ENCODE results near the gene CLEC18C. TPM values are rescaled to one million over a fixed set of nuclear protein-coding genes. Genes with fewer than 3 reads are reported as not detected.
"Not testable (repeated sequence)": the region's sequence is repeated elsewhere in the genome, so short reads cannot be mapped to it uniquely, and the experiment has no call there.

CLEC18C gene
- polyA plus RNA-seq, 1 of the 3 experiments (the other 2 are of a cell fraction): 0.08 TPM

DNA sequence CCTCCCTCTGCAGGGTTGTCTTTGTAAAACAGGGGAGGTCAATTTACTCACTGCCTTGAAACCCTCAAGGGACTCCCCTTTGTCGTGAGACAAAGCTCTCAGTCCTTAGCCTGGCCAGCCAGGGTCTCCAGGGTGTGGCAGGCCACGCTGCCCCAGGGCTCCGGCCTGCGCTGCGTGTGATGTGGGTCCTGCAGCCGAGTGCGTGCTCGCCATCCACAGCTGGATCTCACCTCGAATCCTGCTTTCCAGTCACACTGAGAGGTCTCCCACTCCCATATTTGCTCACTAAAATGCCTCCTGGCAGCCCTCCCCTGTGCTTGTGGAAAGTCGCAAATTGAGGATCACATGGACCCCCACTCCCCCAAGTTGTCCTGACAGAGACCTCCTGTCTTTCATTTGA lies 10.0 kb upstream of the CLEC18C start:
- no peak overlapping the region for H3K4me2 ChIP-seq
- H3F3A ChIP-seq (replicated peaks; ENCODE audit: insufficient read depth): peaks cover 8% of the 10 kb centered on the region
- no peak overlapping the region for H2AFZ ChIP-seq (ENCODE audit: low read depth)
- H3K9ac ChIP-seq: no peak overlapping the region
- no peak overlapping the region for H3K4me3 ChIP-seq (ENCODE audit: low read depth in 2 of 2, low read length in 1 of 2)
- H3K4me1 ChIP-seq (ENCODE audit: control insufficient read depth in 1 of 2, insufficient read depth in 2 of 2, low read depth in 1 of 2, low read length in 1 of 2): peaks cover 3 to 4% of the 10 kb centered on the region in 2 experiments; a peak in 1 of 4 replicates
- H3K9me3 ChIP-seq: no peaks in the 10 kb centered on the region
- peaks cover 0 to 31% of the 10 kb centered on the region in 2 experiments for H3K36me3 ChIP-seq (replicated peaks in 1 of 2; ENCODE audit: control insufficient read depth in 1 of 2, insufficient read depth in 2 of 2, low read length in 1 of 2)
- ChIA-PET CTCF (no interaction called here), POLR2A (no interaction called here)
- H3K9me2 ChIP-seq: no peaks in the 10 kb centered on the region
- TF ChIP-seq, protein P1, sequence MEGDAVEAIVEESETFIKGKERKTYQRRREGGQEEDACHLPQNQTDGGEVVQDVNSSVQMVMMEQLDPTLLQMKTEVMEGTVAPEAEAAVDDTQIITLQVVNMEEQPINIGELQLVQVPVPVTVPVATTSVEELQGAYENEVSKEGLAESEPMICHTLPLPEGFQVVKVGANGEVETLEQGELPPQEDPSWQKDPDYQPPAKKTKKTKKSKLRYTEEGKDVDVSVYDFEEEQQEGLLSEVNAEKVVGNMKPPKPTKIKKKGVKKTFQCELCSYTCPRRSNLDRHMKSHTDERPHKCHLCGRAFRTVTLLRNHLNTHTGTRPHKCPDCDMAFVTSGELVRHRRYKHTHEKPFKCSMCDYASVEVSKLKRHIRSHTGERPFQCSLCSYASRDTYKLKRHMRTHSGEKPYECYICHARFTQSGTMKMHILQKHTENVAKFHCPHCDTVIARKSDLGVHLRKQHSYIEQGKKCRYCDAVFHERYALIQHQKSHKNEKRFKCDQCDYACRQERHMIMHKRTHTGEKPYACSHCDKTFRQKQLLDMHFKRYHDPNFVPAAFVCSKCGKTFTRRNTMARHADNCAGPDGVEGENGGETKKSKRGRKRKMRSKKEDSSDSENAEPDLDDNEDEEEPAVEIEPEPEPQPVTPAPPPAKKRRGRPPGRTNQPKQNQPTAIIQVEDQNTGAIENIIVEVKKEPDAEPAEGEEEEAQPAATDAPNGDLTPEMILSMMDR (IDR thresholded peaks at IDR 0.05): no peak
- TF ChIP-seq RFX5 (IDR thresholded peaks at IDR 0.05; ENCODE audit: low read length) (no peak), GABPA (IDR thresholded peaks at IDR 0.05; ENCODE audit: low read depth) (no peak), EP300 (IDR thresholded peaks at IDR 0.05; ENCODE audit: borderline replicate concordance in 1 of 2, low read depth in 1 of 2, low read length in 1 of 2) (no peak)
- no peaks in the 10 kb centered on the region for H4K20me1 ChIP-seq (ENCODE audit: insufficient read depth)
- no peaks in the 10 kb centered on the region for H3K79me2 ChIP-seq (ENCODE audit: insufficient read depth)
- no peak overlapping the region for H3K27ac ChIP-seq (ENCODE audit: low read depth in 2 of 2, low read length in 1 of 2)
- WGBS (ENCODE audit: low lambda C conversion rate): 89% methylated on average over 10 of the region's 10 CpGs
- no peaks in the 10 kb centered on the region for H3K27me3 ChIP-seq (ENCODE audit: insufficient read depth)
- DNase-seq: no peak

DNA sequence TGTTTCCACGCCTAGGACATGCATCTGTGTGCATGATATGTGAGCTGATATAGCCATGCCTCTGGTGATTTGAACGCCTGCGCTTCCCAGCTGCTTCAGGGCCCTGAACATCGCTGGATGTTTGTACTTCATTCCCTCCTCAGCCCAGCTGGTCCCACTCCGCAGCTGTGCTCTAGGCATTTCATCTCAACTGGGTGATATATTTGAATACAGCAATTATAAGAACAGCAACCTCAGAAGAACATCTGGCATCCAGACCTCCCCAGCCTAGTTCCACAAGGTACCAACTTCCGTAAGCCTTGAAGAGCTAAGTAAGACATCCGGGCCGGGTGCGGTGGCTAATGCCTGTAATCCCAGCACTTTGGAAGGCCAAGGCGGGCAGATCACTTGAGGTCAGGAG lies 6.9 kb upstream of the CLEC18C start:
- H2AFZ ChIP-seq (ENCODE audit: low read depth); H3K79me2 ChIP-seq (ENCODE audit: insufficient read depth); H3K27me3 ChIP-seq (ENCODE audit: insufficient read depth); H3K4me2 ChIP-seq; H3K36me3 ChIP-seq (replicated peaks in 1 of 2; ENCODE audit: control insufficient read depth in 1 of 2, insufficient read depth in 2 of 2, low read length in 1 of 2); H3F3A ChIP-seq (replicated peaks; ENCODE audit: insufficient read depth); H3K9me2 ChIP-seq; H3K9ac ChIP-seq; H3K27ac ChIP-seq (ENCODE audit: low read depth in 2 of 2, low read length in 1 of 2); H3K4me1 ChIP-seq (ENCODE audit: control insufficient read depth in 1 of 2, insufficient read depth in 2 of 2, low read depth in 1 of 2, low read length in 1 of 2); H4K20me1 ChIP-seq (ENCODE audit: insufficient read depth); POLR2A ChIA-PET; H3K9me3 ChIP-seq; CTCF ChIA-PET; DNase-seq; H3K4me3 ChIP-seq (ENCODE audit: low read depth in 2 of 2, low read length in 1 of 2): not testable (repeated sequence)
- no CpG with 5 or more reads among the region's 10 CpGs for WGBS (ENCODE audit: low lambda C conversion rate)

DNA sequence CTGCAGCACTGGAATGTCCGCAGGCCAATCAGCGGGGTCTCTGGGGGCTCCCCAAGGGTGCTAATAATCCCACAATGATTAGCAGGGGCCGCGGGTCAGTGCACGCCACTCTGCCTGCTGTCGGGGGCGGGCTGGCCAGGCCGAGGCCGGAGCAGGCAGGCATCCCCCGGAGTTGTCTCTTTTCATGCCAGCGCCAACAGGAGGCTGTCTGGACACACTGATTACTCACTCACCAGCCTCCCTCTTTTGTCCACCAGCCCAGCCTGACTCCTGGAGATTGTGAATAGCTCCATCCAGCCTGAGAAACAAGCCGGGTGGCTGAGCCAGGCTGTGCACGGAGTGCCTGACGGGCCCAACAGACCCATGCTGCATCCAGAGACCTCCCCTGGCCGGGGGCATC lies 329 bp downstream of the CLEC18C start:
- H3K4me1 ChIP-seq (ENCODE audit: control insufficient read depth in 1 of 2, insufficient read depth in 2 of 2, low read depth in 1 of 2, low read length in 1 of 2); H3K9me2 ChIP-seq; H3K9me3 ChIP-seq; H3K79me2 ChIP-seq (ENCODE audit: insufficient read depth); H3K4me3 ChIP-seq (ENCODE audit: low read depth in 2 of 2, low read length in 1 of 2); H3K4me2 ChIP-seq; H3F3A ChIP-seq (replicated peaks; ENCODE audit: insufficient read depth); H4K20me1 ChIP-seq (ENCODE audit: insufficient read depth); H3K27ac ChIP-seq (ENCODE audit: low read depth in 2 of 2, low read length in 1 of 2); H3K9ac ChIP-seq; DNase-seq; H3K36me3 ChIP-seq (replicated peaks in 1 of 2; ENCODE audit: control insufficient read depth in 1 of 2, insufficient read depth in 2 of 2, low read length in 1 of 2); CTCF ChIA-PET; H2AFZ ChIP-seq (ENCODE audit: low read depth); H3K27me3 ChIP-seq (ENCODE audit: insufficient read depth); POLR2A ChIA-PET: not testable (repeated sequence)
- no CpG with 5 or more reads among the region's 15 CpGs for WGBS (ENCODE audit: low lambda C conversion rate)

DNA sequence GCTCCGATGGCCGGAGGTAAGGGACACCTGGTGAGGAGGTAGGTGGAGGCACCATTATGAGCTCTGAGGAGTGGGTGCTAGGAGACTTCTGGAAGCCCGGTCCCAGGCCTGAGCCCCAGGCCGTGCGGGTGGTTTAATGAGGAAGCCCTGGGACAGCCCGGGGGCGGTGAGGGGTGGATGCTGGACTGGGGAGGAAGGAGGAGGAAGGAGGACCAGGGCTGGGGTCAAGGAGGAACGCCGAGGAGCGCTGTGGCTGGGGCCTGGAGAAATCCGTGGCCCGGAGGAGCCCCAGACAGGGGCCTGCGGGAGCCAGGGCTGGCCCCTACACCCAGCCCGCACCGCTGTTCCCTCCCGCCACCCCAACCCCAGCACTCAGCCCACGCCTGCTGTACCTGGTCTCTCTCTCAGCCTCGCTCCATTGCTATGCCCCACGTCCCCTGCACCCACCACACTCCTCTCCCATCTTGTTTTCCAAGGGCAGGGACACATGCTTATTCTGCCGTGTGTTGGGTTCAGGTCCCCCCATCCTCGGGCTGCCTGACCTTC lies 873 bp downstream of the CLEC18C start:
- H3K4me2 ChIP-seq; H3K4me1 ChIP-seq (ENCODE audit: control insufficient read depth in 1 of 2, insufficient read depth in 2 of 2, low read depth in 1 of 2, low read length in 1 of 2); H3K9me3 ChIP-seq; H3K27ac ChIP-seq (ENCODE audit: low read depth in 2 of 2, low read length in 1 of 2); H4K20me1 ChIP-seq (ENCODE audit: insufficient read depth); H3K4me3 ChIP-seq (ENCODE audit: low read depth in 2 of 2, low read length in 1 of 2); CTCF ChIA-PET; H3K9ac ChIP-seq; H3K9me2 ChIP-seq; H2AFZ ChIP-seq (ENCODE audit: low read depth); DNase-seq; POLR2A ChIA-PET; H3K79me2 ChIP-seq (ENCODE audit: insufficient read depth); H3F3A ChIP-seq (replicated peaks; ENCODE audit: insufficient read depth); H3K27me3 ChIP-seq (ENCODE audit: insufficient read depth); H3K36me3 ChIP-seq (replicated peaks in 1 of 2; ENCODE audit: control insufficient read depth in 1 of 2, insufficient read depth in 2 of 2, low read length in 1 of 2): not testable (repeated sequence)
- WGBS (ENCODE audit: low lambda C conversion rate): 73% methylated on average over 6 of the region's 21 CpGs

DNA sequence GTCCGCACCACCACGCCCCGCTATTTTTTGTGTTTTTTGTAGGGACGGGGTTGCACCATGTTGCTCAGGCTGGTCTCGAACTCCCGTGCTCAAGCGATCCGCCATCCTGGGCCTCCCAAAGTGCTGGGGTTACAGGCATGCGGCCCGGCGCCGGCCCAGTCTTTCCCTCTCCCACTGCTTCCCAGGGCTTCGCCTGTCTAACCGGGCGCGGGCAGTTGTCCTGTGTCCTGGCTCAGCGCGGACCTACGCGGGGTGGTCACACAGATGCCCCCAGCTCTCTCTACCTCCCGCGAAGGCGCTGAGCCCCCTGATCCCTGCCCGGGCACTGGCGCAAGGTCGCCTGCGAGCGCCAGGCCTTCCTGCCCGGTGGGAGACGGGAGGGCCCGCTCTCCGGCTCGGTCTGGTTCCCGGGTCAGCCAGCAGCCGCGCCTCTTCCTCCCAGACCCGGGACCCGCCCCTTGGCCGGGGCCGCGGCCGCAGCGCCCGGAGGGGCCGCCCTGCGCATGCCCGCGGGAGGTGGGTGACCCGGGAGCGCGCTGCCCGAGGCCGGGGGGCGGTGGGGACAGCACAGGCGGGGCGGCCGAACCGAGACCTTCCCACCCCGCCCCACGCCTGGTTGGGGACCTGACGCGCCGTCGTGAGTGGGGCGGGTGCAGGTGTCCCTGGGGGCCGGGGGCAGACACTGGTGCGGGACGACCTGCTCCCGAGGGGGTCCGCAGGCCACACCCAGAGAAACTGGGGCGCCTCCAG lies 14.4 kb downstream of the CLEC18C start:
- H2AFZ ChIP-seq (ENCODE audit: low read depth); H4K20me1 ChIP-seq (ENCODE audit: insufficient read depth); H3K79me2 ChIP-seq (ENCODE audit: insufficient read depth); CTCF ChIA-PET; H3K4me2 ChIP-seq; H3F3A ChIP-seq (replicated peaks; ENCODE audit: insufficient read depth); H3K9me2 ChIP-seq; H3K9me3 ChIP-seq; POLR2A ChIA-PET; H3K9ac ChIP-seq; H3K4me1 ChIP-seq (ENCODE audit: control insufficient read depth in 1 of 2, insufficient read depth in 2 of 2, low read depth in 1 of 2, low read length in 1 of 2); H3K27ac ChIP-seq (ENCODE audit: low read depth in 2 of 2, low read length in 1 of 2); DNase-seq; H3K36me3 ChIP-seq (replicated peaks in 1 of 2; ENCODE audit: control insufficient read depth in 1 of 2, insufficient read depth in 2 of 2, low read length in 1 of 2); H3K27me3 ChIP-seq (ENCODE audit: insufficient read depth): not testable (repeated sequence)
- WGBS (ENCODE audit: low lambda C conversion rate): 54% methylated on average over 9 of the region's 71 CpGs
- H3K4me3 ChIP-seq (ENCODE audit: low read depth in 2 of 2, low read length in 1 of 2): peak overlapping the region in 1 of 2 experiments; percentile 26; a peak in 1 of 4 replicates

All from SK-N-SH (cell line).